ENCODE data around the gene RBM22.

RBM22 gene

DNA sequence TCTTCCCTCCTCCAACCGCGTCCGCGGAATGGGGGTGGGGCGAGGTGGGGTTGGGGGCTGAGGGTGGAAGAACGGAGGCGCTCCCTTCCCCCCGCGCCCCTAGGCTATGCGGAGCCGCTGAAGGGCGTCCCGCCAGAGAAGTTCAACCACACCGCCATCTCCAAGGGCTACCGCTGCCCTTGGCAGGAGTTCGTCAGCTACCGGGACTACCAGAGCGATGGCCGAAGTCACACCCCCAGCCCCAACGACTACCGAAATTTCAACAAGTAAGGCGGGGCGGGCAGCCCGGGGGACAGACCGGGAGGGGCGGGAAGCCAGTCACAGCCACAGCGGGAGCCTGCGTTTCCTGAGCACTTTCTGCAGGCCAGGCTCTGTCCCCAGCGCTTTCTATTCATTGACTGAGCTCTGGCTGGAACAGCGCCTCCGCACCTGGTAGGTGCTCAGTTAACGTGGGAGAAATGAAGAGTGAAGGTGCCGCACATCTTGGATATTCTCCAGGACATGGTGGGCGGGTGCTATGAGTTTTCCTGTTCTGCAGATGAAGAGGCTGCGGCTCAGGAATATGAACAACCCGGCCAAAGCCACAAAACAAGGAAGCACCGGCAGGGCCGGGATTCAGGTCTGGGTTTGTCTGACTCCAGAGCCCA is 28.5 kb downstream of the RBM22 start:
- no peak for DNase-seq (ENCODE audit: low read depth in 2 of 2)

DNA sequence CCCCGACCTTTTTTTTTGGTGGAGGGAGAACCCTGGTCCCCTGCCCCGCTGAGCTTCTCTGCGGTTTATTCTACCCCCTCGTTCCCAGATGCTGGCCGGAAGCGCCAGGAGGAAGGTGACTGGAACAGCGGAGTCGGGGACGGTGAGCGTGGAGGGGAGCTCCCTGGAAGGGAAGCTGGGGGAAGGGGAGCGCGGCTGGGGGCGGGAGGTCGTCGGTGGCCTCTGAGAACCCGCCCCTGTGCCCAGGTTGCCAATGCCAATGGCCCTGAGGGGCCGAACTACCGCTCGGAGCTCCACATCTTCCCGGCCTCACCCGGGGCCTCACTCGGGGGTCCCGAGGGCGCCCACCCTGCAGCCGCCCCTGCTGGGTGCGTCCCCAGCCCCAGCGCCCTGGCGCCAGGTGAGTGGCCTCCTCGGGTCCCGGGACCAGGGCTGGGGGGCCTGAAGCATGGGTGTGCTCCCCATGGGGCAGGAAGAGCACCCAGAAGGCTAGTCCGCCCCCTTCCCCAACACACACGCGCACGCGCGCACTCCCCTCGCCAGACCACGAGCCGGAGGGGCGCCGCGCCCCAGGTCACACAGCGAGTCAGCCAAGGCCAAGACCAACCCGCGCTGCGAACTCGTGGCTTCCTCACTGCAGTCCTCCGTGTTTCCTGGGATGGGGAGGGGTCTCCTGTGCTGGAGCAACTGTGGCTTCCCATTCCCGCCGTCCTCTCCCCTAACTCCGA is 29.2 kb downstream of the RBM22 start:
- no peak for DNase-seq (ENCODE audit: low read depth in 2 of 2)

DNA sequence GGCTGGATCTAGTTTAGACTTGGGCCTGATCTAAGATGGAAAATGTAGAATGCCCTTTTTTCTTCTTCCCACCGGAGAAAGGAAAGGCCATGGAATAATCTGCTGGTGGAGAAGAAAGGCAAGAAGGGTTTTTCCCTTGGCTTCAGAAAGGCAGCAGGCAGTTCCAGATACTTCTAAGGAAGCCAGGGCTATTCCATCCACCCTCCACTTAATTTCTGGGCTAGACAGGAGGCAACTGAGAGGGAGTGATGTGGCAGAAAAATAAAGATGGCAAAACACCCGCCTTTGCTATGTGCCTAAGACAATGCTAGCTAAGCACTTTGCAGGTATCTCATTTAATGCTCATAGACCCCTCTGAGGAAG is 29.9 kb downstream of the RBM22 start:
- DNase-seq (ENCODE audit: low read depth in 2 of 2): no peak

DNA sequence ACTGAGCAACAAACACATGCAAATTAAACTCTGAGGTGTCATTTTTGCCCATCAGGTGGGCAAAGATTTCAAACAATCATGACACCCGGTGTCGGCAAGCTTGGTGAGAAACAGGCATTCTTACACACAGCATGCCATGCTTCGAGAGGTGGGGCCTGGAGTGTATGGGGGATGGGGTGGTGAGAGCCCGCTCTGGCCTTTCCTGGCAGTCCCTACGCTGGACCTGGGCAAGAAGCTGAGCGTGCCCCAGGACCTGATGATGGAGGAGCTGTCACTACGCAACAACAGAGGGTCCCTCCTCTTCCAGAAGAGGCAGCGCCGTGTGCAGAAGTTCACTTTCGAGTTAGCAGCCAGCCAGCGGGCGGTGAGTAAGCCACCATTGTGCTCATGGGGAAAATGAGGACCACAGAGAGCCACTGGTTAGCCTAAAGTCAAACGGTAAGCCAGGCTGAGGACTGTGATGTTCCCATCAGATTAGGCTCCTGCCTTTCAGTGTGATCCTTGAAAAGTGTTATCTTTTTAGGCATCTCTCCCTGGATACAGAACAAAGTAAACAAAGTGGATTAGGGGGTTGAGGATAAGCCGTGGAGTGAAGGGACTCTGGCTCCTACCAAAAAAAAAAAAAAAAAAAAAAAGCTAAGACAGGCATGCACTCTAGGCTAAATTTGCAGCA is 30.5 kb downstream of the RBM22 start:
- DNase-seq (ENCODE audit: low read depth in 2 of 2): no peak

DNA sequence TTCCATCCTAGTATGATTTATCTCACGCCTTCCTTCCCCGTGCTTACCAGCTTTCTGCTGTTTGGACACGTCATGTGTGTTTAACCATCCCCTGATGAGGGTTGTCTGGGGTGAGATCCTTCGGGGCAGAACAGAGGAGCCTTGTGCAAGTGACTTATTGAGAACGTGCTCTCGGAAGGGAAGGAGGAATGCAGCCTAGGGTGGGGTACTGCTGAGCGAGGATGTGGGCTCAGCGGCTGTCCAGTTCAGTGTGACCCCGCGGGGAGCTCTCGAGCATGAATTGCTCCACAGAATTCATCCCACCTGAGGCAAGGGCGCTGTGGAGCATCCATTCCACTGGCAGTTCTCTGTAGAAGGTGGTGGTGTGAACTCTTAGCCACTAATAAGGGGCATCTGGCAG is 35.8 kb downstream of the RBM22 start:
- no peak for DNase-seq (ENCODE audit: low read depth in 2 of 2)

DNA sequence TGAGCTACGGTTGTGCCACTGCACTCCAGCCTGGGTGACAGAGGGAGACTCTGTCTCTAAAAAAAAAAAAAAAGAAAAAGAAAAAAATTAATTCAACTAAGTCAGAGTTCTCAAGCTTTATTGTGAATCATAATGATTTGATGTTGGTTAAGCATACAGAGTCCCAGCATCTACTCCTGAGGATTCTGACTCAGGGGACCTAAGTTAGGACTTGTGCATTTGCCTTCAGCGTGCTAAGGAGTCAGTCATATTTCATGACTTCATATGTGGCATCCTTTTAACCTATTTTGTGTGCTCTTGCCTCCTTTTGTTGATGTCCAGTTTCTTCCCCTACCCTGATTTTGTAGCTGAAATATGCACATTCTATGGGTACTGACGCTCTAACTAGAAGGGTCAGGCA is 36.9 kb downstream of the RBM22 start:
- DNase-seq (ENCODE audit: low read depth in 2 of 2): no peak

DNA sequence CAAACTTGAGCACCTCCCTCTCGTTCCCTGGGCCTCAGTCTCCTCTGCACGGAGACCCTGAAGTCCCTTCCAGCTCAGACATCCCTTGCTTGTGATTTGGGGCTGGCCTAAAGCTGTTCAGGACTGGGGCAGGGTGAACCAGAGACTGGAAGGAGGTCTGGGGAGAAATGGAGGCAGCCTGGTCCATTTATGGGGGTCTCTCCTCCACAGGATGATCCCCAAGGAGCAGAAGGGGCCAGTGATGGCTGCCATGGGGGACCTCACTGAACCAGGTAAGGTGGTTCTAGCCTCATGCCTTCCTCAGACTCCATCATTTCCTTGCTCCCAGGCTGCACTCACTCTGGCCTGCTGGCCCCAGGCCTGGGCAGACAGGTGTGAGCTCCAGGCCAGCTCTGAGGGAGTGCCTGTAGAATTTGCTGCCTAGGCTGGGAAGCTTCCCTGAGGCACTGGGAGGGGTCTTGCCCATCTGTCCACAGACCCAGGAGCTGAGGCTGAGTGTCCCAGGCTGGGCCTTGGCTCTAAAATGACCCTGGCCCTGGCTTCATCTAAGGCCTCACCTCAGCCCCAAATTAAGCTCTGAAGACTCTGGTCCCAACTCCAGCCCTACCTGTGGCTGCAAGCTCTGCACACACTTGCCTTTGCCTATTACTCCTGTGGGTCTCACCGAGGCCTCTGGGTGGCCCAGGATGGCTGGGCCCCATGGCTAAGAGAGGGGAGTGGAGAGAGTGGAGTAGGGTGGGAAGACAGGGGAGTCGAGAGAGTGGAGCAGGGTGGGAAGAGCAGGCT is 37.9 kb downstream of the RBM22 start:
- DNase-seq (ENCODE audit: low read depth in 2 of 2): no peak

DNA sequence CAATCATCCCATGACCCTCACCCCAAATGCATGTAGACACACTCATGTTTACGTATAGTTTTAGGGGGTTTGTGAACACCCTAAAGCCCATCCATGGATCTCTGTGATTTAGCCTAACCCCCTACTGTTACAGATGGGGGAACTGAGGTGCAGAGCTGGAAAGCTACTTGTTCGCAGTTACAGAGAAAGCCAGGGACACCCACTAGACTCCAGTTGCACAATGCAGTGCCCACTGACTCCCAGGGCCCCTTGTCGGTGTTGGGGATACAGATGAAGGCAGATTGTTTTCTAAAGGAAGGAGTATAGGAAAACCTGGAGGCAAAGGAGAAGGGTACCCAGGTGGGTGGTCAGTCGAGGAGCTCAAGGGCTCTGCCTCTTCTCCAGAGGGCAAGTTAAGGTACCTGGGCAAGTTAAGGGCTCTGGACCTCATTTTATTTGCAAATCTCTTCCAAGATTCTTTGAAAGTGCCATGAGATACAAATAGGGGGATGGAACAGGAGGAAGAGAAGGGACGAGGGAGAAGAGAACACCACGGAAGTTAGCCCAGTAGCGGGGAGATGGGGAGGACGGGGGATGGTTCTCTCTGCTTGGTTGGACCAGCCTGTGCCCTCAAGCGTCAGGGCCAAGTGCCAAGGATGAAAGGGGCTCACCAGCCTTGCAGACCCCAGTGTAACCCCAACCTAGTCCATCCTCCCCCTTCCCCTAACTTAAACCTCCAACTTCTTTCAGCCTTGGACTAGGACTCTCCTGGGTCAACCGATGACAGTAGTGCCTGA is 38.9 kb downstream of the RBM22 start:
- no peak for DNase-seq (ENCODE audit: low read depth in 2 of 2)

DNA sequence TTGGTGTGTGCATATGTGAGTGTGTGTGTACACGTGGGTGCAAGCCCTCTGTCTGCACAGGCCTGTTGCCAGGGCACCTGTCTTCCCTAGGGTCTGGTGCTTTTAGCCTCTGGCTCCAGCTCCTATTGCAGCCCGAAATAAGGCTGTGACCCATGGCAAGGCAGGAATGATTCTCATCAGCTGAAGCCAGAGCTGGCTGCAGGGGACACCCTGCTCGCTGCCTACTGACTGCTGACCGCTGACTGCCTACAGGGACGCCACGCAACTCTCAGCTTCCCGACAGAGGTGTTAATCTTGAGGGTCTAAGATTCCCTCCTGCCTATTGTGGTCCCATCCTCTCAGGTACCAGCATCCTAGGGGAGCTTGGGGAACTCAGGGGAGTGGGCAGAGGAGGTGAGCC is 39.8 kb downstream of the RBM22 start, which contains the start of gene MYOZ3:
Gene MYOZ3, plus strand, starts transcription at position 166 of the 400 bp plus-strand sequence. CDS start 1,691 bp downstream, outside the sequence.
- DNase-seq (ENCODE audit: low read depth in 2 of 2): no peak

DNA sequence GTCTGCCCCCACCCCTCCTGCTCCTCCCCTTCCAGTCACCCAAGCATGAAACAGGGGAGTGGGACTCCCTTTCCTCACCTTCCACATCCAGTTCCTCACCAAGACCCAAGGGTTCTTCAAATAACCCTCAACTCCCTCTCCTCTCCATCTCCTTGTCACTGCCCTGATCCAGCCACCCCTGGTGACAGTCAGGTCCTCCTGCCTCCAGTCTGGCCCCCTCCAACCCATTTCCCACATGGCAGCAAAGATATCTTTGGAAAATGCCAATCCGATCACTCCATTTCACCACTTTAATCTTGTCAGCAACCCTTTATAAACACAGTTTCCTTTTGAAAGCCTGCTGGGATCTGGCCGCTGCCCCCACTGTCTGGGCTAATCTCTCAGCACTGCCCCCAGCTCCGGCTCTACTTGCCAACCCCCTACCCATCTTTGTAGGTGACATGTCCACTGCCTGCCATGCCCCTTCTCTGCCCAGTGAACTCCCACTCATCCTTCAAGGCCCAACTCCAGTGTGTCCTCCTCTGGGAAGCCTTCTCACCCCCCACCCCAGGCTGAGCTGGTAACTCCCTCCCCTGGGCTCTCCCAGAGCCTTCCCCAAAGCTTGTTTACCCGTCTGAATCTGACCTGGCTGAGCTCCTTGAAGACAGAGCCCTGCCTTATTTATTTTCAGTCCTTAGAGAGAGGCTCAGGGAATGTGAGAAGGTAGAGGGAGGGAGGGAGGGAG is 40.6 kb downstream of the RBM22 start:
- DNase-seq (ENCODE audit: low read depth in 2 of 2): no peak

DNA sequence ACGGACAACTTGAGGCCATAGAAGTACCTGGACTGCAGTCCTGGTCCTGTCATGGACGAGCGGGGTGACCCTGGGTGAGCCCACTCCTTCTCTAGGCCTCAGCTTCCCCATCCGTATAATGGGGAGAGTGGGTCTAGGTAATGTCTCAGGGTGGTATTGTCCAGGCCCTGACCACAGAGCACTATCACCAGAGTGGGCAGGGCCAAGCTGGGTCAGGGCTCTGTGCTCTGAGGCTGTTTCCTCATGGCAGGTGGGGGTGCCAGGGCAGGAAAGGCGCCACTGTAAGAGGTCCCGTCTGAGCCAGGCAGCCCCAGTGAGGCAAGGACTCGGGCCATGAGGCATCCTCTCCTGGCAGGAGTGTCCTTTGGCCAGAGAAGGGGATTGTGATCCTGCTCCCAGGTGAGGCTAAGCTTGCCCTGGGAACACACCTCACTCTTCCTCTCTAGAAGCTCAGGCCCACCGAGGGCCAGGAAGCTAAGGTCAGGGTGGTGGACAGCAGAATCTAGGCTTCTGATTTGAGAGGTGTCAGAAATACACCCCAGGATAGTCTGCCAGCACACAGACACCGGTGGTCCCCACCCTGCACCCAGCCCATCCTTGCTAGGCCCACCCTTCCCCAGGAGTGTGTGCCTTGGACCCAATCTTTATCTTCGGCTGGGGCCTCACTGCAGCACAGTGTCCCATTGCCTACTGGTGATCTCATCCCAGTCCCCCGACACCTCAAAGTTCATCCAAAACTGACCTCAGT is 41.3 kb downstream of the RBM22 start:
- no peak for DNase-seq (ENCODE audit: low read depth in 2 of 2)

DNA sequence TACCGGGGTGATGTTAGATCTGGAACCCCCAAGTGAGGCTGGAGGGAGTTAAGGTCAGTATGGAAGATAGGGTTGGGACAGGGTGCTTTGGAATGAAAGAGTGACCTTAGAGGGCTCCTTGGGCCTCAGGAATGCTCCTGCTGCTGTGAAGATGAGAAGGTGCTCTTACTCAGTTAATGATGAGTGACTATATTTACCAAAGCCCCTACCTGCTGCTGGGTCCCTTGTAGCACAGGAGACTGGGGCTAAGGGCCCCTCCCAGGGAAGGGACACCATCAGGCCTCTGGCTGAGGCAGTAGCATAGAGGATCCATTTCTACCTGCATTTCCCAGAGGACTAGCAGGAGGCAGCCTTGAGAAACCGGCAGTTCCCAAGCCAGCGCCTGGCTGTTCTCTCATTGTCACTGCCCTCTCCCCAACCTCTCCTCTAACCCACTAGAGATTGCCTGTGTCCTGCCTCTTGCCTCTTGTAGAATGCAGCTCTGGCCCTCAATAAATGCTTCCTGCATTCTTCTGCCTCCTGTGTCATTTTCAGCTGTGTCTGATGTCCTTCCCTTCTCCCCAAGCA is 42.1 kb downstream of the RBM22 start:
- no peak for DNase-seq (ENCODE audit: low read depth in 2 of 2)

DNA sequence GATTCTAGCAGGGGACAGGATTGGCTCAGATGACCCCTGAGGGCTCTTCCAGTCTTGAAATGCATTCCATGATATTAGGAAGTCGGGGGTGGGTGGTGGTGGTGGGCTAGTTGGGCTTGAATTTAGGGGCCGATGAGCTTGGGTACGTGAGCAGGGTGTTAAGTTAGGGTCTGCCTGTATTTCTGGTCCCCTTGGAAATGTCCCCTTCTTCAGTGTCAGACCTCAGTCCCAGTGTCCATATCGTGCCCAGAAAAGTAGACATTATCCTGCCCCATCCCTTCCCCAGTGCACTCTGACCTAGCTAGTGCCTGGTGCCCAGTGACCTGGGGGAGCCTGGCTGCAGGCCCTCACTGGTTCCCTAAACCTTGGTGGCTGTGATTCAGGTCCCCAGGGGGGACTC is 42.7 kb downstream of the RBM22 start:
- no peak for DNase-seq (ENCODE audit: low read depth in 2 of 2)

DNA sequence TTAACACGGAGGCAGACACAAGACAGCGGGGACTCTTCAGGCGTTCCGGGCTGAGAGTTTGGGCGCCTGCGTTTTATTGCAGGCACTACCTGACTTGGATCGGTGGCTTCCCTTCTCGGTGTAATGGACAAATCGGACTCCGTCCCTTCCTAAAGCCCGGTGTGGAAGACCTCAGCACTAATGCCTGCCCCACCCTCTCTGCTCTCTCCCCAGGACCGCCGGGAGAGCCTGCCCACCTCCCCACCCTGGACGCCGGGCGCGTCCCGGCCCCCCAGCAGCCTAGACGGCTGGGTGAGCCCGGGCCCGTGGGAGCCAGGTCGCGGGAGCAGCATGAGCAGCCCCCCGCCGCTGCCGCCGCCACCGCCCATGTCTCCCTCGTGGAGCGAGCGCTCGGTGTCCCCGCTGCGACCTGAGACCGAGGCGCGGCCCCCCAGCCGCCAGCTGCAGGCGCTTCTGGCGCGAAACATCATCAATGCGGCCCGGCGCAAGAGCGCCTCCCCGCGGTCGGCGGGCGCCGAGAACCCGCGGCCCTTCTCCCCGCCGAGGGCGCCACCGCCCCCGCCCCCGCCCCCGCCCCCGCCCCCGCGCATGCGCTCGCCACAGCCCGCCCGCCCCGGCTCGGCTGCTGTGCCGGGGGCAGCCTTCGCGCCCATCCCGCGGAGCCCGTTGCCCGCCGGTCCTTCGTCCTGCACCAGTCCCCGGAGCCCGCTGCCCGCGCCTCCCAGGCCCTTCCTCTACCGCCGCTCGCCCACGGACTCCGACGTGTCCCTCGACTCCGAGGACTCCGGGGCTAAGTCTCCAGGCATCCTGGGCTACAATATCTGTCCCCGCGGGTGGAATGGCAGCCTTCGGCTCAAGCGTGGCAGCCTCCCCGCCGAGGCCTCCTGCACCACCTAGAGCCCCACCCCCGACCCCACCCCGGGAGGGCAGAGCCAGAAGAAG is 44.4 kb downstream of the RBM22 start:
- DNase-seq (ENCODE audit: low read depth in 2 of 2): peak in 1 of 2 donors; percentile 59

DNA sequence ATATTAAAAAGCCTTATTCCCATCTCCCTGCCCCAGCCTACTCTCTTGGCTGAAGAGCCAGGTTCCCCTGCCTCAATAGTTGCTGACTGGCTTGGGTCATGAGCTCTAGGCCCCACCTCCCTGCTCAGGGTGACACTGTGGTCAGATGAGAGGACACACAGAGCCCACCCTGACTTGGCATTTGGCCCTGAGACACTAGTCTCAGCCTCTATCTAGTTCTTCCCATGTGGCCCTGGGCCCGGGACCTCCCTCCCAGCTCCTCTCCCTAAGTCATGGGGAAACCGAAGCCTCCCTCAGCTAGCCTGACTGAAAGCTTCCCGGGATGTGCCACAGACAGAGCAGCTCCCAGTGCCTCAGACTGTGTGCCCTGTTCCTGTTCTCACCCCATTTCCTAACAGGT is 45.6 kb downstream of the RBM22 start:
- no peak for DNase-seq (ENCODE audit: low read depth in 2 of 2)

DNA sequence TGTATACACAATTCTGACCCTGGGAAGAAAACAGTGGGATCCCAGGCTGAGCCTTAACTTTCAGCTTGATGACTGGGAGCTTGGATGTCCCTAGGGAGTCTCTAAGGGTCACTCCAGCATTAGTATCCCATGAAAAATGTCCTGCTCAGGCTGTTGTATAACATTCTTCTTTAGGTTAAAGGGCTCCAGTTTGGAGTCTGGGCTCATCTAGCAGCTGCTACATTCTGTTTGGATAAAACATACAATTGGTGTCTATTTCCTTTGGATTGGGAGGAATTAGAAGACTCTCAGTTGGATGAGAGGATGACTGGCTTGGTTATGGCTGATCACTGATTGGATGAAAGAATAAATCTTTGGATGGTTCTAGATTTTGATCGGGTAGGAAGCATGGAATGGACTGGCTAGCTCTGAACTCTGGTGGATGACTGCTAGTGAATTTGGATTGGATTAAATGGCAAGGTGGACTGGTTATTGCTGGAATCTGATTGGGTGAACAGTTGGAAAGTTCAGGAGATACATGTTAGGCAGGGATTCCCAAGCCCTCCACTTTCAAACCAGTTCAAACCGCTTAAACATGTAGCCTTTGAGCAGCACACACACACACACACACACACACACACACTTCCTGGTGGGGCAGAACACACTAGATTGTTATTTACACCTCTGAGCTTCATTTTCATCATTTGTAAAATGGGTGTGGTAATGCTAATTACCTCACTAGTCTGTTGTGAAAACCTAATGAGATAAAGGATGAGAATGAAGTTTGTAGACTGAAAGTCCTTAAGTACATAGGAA is 46.9 kb downstream of the RBM22 start:
- DNase-seq (ENCODE audit: low read depth in 2 of 2): no peak

DNA sequence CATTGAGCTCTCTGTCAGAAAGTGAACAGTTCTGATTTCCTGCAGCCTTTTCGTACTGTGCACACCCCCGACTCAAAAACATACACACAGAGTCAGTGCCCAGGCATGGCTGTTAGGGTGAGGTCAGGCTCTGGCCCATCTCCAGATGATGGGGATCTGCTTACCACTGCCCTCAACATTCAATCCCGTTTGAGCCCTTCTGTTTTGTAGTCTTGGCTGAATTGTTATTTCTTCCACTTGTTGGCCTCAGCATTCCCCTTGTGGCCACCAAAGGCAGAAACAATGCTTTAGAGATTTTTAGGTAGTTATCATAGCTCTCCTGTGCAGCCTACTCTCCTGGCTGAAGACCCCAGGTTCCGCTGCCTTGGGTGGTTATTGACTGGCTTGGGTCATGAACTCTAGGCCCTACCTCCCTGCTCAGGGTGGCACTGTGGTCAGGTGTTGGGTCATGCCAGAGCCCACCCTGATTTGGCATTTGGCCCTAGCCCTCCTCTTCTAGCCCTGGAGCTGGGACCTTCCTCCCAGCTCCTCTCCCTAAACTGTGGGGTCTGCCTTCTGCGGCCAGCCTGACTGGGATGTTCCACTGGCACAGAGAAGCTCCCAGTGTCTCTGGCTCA is 47.6 kb downstream of the RBM22 start:
- no peak for DNase-seq (ENCODE audit: low read depth in 2 of 2)

Measured in stimulated activated CD4-positive, alpha-beta T cell treated with anti-CD3 and anti-CD28 coated beads, Interleukin-15, amount 100 ng/mL, for 48 hours (primary cell).